Caco-2 (cell line): ENCODE measurements around the gene SNX5. TPM values are rescaled to one million over a fixed set of nuclear protein-coding genes. Genes with fewer than 3 reads are reported as not detected.

ENCODE experiments used
- BruUV-seq: library from RNA; stranded (reverse); fragments of 400-500 nt; replicated peaks from 2 replicates; lab custom pipeline; 2021; lab: Mats Ljungman, UMichigan
- CTCF ChIA-PET: fragments of 300-600 bp; sonication (Branson Sonifier 250); formaldehyde crosslinking; loops from one replicate; lab custom pipeline; 2022; ENCODE audit warnings: antibody characterized with exemption; lab: Charles Lee
- POLR2A ChIA-PET: fragments of 300-600 bp; sonication (Branson Sonifier 250); formaldehyde crosslinking; loops from one replicate; lab custom pipeline; 2022; ENCODE audit warnings: antibody characterized with exemption; lab: Charles Lee
- DNase-seq, 2 experiments: peaks; one replicate each; pipeline versions ENCODE4 v3.0.0 to v3.0.0-alpha.2; 2020 to 2022
- H3K27me3 ChIP-seq: replicated peaks from 2 replicates; pipeline ENCODE4 v1.6.0; 2011; ENCODE audit warnings: low read length; ENCODE audit not compliant: control insufficient read depth, insufficient read depth
- H3K36me3 ChIP-seq: 2 replicates; pipeline ENCODE4 v1.5.1; 2011; ENCODE audit warnings: low read length; ENCODE audit not compliant: control insufficient read depth, insufficient read depth
- H3K4me1 ChIP-seq: fragments of 250-450 bp; sonication (Bioruptor Pico); 2 replicates; pipeline ENCODE4 v1.5.1; 2020; ENCODE audit warnings: mild to moderate bottlenecking
- H3K4me3 ChIP-seq: 2 replicates; pipeline ENCODE4 v1.5.1; 2011; ENCODE audit warnings: low read depth, mild to moderate bottlenecking, control low read depth, low read length
- H3K9me3 ChIP-seq: fragments of 250-450 bp; sonication (Bioruptor Pico); 2 replicates; pipeline ENCODE4 v1.5.1; 2020; ENCODE audit warnings: mild to moderate bottlenecking, moderate library complexity
- H3K27ac Mint-ChIP-seq: one replicate; pipeline ENCODE4 v1.8.0; 2022; ENCODE audit warnings: mixed read lengths; ENCODE audit not compliant: unreplicated experiment
- H3K27me3 Mint-ChIP-seq: one replicate; pipeline ENCODE4 v1.8.0; 2022; ENCODE audit warnings: mixed read lengths; ENCODE audit not compliant: insufficient read depth, unreplicated experiment
- H3K36me3 Mint-ChIP-seq: one replicate; pipeline ENCODE4 v1.8.0; 2022; ENCODE audit warnings: mild to moderate bottlenecking, mixed read lengths; ENCODE audit not compliant: insufficient read depth, unreplicated experiment
- H3K4me1 Mint-ChIP-seq: one replicate; pipeline ENCODE4 v1.8.0; 2022; ENCODE audit warnings: low read depth, mixed read lengths; ENCODE audit not compliant: unreplicated experiment
- H3K4me3 Mint-ChIP-seq: one replicate; pipeline ENCODE4 v1.8.0; 2022; ENCODE audit warnings: mild to moderate bottlenecking, moderate library complexity, mixed read lengths; ENCODE audit not compliant: unreplicated experiment
- H3K9me3 Mint-ChIP-seq: one replicate; pipeline ENCODE4 v1.8.0; 2022; ENCODE audit warnings: mixed read lengths; ENCODE audit not compliant: unreplicated experiment
- intact Hi-C: fragments of 100-400 bp; cut with micrococcal nuclease; formaldehyde crosslinking; loops from one replicate; pipeline ENCODE4 v1.10.0; 2022; ENCODE audit not compliant: unreplicated experiment
- total RNA-seq: library from RNA; stranded (reverse); gene quantifications from 2 replicates; pipeline ENCODE4 v1.2.3, GENCODE V29; 2022
- TF ChIP-seq, protein P1 (sequence below), 2 experiments: fragments of 200-600 bp in 1 of 2; IDR thresholded peaks; 1 replicate in 1 of 2; 2 replicates in 1 of 2; pipeline versions ENCODE4 v1.5.1 to v1.8.0; 2011 to 2022; ENCODE audit warnings: antibody characterized with exemption in 1 of 2, control low read depth in 1 of 2, inconsistent platforms in 1 of 2, low read depth in 1 of 2, low read length in 1 of 2, mild to moderate bottlenecking in 1 of 2, moderate library complexity in 1 of 2; ENCODE audit not compliant: insufficient read depth in 1 of 2, severe bottlenecking in 1 of 2, unreplicated experiment in 1 of 2

SNX5 gene
- total RNA-seq, 1 experiment from 2014 or later, result 299 TPM

DNA sequence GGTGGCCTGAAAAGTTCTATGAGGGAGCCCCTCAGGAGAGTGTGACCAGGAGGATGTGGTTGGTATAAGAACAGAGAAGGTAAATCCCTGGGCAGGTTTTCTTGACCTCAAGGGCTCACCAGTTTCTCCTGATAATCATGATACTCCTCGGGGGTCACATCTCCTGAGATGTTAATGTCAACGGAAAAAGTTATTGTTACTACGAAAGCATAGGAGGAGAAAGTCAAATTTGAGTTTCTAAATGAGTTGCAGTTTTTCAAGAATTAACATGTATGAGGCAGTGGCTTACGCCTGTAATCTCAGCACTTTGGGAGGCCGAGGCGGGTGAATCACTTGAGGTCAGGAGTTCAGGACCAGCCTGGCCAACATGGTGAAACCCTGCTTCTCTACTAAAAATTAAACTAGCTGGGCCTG, 23.6 kb upstream of the SNX5 start:
- BruUV-seq, result no TSS peak
- no peak overlapping the region for H3K4me3 ChIP-seq
- H3K27me3 ChIP-seq, result no peaks in the 10 kb centered on the region
- DNase-seq, result no peak
- TF ChIP-seq, protein P1, sequence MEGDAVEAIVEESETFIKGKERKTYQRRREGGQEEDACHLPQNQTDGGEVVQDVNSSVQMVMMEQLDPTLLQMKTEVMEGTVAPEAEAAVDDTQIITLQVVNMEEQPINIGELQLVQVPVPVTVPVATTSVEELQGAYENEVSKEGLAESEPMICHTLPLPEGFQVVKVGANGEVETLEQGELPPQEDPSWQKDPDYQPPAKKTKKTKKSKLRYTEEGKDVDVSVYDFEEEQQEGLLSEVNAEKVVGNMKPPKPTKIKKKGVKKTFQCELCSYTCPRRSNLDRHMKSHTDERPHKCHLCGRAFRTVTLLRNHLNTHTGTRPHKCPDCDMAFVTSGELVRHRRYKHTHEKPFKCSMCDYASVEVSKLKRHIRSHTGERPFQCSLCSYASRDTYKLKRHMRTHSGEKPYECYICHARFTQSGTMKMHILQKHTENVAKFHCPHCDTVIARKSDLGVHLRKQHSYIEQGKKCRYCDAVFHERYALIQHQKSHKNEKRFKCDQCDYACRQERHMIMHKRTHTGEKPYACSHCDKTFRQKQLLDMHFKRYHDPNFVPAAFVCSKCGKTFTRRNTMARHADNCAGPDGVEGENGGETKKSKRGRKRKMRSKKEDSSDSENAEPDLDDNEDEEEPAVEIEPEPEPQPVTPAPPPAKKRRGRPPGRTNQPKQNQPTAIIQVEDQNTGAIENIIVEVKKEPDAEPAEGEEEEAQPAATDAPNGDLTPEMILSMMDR (IDR thresholded peaks at IDR 0.05; ENCODE audit: insufficient read depth in 1 of 2, low read depth in 1 of 2, low read length in 1 of 2, severe bottlenecking in 1 of 2, unreplicated experiment in 1 of 2), result no peak
- H3K4me1 Mint-ChIP-seq, result no peaks in the 10 kb centered on the region
- peaks cover 45% of the 10 kb centered on the region for H3K36me3 Mint-ChIP-seq
- H3K4me1 ChIP-seq, result no peaks in the 10 kb centered on the region
- H3K27ac Mint-ChIP-seq, result peak overlapping the region; percentile 25
- H3K36me3 ChIP-seq, result peaks cover 2% of the 10 kb centered on the region
- ChIA-PET CTCF (no interaction called here), POLR2A (no interaction called here)
- intact Hi-C loops, result loop anchor here (10.0 kb wide), 1 partner anchor 307 kb away; the partner anchor contains the start of gene RRBP1
- H3K27me3 Mint-ChIP-seq, result no peaks in the 10 kb centered on the region
- H3K9me3 Mint-ChIP-seq, result no peaks in the 10 kb centered on the region
- H3K9me3 ChIP-seq, result no peaks in the 10 kb centered on the region
- no peak overlapping the region for H3K4me3 Mint-ChIP-seq

DNA sequence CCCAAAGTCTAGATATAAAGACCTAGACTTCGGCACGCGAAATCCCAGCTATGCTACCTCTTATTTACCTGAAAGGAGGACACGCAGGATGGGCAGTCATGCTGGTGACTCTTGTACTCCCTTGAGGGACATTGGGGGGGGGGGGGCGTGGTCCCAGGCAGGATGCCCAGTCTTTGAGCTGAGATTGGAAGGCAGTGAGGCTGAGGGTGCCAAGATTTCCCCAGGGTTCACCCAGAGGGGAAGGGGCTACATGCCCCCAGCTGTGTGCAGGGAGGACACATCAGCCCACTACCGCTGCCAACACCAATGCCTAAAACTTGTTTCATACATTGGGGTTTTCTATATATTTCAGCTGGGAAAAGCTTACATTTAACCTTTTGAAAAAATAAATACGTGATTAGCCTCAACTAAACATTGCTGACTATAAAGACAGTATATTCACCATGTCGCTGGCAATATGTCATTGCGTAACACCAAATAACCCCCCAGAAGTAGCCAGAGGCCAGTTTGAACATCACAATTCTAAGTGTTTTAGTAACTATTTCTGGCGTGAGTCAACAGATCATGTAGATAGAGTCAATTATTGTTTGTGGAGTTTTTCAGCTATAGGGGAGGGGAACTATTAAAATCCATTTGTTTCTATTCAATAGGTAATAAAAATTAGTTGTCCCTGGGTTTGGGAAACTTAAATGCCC, 21.8 kb upstream of the SNX5 start:
- no peak overlapping the region for H3K4me3 ChIP-seq
- POLR2A ChIA-PET, result no interaction called here
- H3K4me3 Mint-ChIP-seq, result no peak overlapping the region
- intact Hi-C loops, result loop anchor here (10.0 kb wide), 1 partner anchor 306 kb away; the partner anchor contains the start of gene RRBP1
- H3K4me1 Mint-ChIP-seq, result peaks cover 4% of the 10 kb centered on the region
- no peaks in the 10 kb centered on the region for H3K27me3 ChIP-seq
- no peaks in the 10 kb centered on the region for H3K9me3 ChIP-seq
- no peaks in the 10 kb centered on the region for H3K9me3 Mint-ChIP-seq
- peaks cover 10% of the 10 kb centered on the region for H3K4me1 ChIP-seq
- H3K27me3 Mint-ChIP-seq, result no peaks in the 10 kb centered on the region
- peaks cover 43% of the 10 kb centered on the region for H3K36me3 Mint-ChIP-seq
- H3K36me3 ChIP-seq, result peaks cover 2% of the 10 kb centered on the region
- H3K27ac Mint-ChIP-seq, result no peak overlapping the region
- CTCF ChIA-PET, result no interaction called here
- TF ChIP-seq, protein P1 (IDR thresholded peaks at IDR 0.05; ENCODE audit: insufficient read depth in 1 of 2, low read depth in 1 of 2, low read length in 1 of 2, severe bottlenecking in 1 of 2, unreplicated experiment in 1 of 2), result no peak
- TSS peak; percentile 61 for BruUV-seq
- DNase-seq, result no peak

DNA sequence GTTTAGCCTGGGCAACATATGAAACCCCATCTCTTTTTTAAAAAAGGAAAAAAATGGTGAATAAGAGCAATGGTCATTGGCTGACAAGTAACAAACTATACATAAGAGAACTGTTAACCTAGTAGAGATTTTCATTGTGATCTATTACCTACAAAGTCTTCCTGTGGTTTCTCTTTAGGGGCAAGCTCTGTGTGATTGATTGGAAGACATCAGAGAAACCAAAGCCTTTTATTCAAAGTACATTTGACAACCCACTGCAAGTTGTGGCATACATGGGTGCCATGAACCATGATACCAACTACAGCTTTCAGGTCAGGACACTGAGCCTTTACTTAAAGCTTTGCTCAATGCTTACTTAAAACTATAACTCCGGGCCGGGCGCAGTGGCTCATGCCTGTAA, 19.4 kb upstream of the SNX5 start:
- H3K36me3 Mint-ChIP-seq, result peaks cover 43% of the 10 kb centered on the region
- H3K9me3 ChIP-seq, result no peaks in the 10 kb centered on the region
- intact Hi-C loops, result no loop called here
- H3K4me3 ChIP-seq, result no peak overlapping the region
- no peaks in the 10 kb centered on the region for H3K27me3 ChIP-seq
- ChIA-PET POLR2A (interaction anchor here (0.6 kb wide), 1 partner anchor 152 kb away, joined by 5 read pairs; no protein-coding TSS in a partner anchor), CTCF (no interaction called here)
- peaks cover 2% of the 10 kb centered on the region for H3K36me3 ChIP-seq
- BruUV-seq, result no TSS peak
- H3K4me3 Mint-ChIP-seq, result no peak overlapping the region
- H3K4me1 ChIP-seq, result peaks cover 15% of the 10 kb centered on the region
- no peaks in the 10 kb centered on the region for H3K27me3 Mint-ChIP-seq
- peaks cover 6% of the 10 kb centered on the region for H3K4me1 Mint-ChIP-seq
- no peaks in the 10 kb centered on the region for H3K9me3 Mint-ChIP-seq
- no peak overlapping the region for H3K27ac Mint-ChIP-seq
- no peak for DNase-seq
- TF ChIP-seq, protein P1 (IDR thresholded peaks at IDR 0.05; ENCODE audit: insufficient read depth in 1 of 2, low read depth in 1 of 2, low read length in 1 of 2, severe bottlenecking in 1 of 2, unreplicated experiment in 1 of 2), result no peak
